Measurements from ENCODE around the gene RGS14.

RGS14 gene

DNA sequence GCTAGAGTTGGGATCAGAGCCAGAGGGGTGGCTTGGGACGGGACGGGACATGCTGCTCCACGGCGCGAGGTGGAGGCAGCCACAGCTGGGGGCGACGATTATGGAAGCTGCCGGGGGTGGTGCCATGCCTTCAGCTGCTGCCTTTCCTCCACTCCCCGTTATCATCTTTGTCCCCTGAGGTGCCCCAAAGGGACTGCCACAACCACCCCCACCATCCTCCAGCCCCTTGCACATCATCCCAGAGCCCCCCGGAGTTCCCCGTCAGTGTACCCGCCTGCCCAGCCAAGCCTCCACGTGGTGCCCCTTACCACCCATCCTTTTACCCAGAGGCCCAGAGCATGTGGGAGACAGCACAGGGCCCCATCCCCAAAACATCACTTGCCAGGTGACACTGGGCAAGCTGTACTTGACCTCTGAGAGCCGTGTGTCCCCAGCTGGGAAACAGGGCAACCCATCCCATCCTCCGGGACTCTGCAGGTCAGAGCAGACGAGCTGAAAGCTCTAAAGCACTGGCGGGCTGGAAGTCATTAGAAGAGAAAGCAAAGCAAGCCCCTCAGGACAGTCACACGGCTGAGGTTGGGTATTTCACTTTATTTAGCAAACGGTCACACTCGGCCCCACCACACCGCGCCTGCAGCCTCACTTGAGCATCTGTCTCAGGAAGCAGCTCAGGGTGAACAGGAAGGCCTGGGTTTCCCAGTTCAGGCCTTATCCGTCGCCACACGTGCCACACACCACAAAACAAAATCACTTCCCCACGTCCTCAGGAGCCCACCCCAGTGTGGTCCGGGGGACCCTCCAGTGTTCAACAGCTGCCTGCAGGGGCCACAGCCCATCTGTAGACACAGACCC lies 26.5 kb upstream of the RGS14 start:
- Histone ChIP-seq H3K4me1 (ENCODE audit: control insufficient read depth in 1 of 2, insufficient read depth in 2 of 2, low read length in 2 of 2) (no peaks in the 10 kb centered on the region), H3K4me3 (ENCODE audit: low read depth in 1 of 2, low read length in 2 of 2) (no peak overlapping the region), H3K27me3 (ENCODE audit: low read depth, low read length) (no peaks in the 10 kb centered on the region), H3K27ac (ENCODE audit: low read length) (no peak overlapping the region), H3K9me3 (ENCODE audit: control insufficient read depth in 1 of 2, low read length in 2 of 2) (no peaks in the 10 kb centered on the region), H3K36me3 (ENCODE audit: control insufficient read depth in 1 of 2, insufficient read depth in 2 of 2, low read length in 2 of 2) (peaks cover 32 to 70% of the 10 kb centered on the region in 2 donors)

DNA sequence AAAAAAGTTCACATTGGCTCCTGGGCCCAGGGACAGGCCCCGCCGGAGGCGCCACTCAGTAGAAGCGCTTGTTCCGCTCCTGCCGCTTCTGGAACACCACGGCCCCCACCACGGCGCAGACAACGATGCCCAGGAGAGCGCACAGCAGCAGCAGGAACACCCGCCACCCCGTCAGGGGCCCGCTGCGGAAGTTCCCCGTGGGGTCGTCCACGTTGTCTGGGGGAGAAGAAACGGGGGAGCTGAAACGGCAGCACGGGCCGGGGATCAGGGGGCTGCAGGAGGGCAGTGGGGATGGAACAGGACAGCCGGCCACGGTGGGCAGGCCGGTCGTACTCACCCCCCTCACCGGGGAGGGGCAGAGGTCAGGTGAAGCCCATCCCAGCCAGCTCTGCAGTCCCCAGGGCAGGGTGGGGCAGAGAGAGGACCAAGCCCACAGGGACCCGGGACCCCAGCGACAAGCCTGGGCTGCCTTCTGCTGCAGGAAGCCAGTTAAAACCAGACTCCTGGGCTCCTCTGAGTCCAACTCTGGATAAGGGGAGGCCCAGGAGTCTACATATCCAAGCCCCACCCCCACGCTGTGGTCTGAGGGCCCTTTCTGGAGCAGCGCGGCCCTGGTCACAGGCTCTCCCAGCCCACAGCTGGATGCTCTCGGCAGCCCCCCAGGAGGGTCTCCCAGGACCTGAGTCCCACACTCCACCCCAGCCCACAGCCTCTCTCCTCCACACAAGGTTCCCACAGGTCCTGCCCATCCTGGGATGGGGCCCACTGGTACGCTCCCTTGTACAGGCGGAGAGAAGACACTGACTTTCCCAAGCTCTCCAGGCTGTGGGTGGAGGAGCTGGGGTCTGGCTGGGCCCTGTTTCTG lies 25.5 kb upstream of the RGS14 start:
- Histone ChIP-seq H3K27ac (ENCODE audit: low read length) (no peak overlapping the region), H3K27me3 (ENCODE audit: low read depth, low read length) (no peaks in the 10 kb centered on the region), H3K9me3 (ENCODE audit: control insufficient read depth in 1 of 2, low read length in 2 of 2) (no peaks in the 10 kb centered on the region), H3K36me3 (ENCODE audit: control insufficient read depth in 1 of 2, insufficient read depth in 2 of 2, low read length in 2 of 2) (peaks cover 41 to 81% of the 10 kb centered on the region in 2 donors), H3K4me3 (ENCODE audit: low read depth in 1 of 2, low read length in 2 of 2) (no peak overlapping the region), H3K4me1 (ENCODE audit: control insufficient read depth in 1 of 2, insufficient read depth in 2 of 2, low read length in 2 of 2) (no peaks in the 10 kb centered on the region)

DNA sequence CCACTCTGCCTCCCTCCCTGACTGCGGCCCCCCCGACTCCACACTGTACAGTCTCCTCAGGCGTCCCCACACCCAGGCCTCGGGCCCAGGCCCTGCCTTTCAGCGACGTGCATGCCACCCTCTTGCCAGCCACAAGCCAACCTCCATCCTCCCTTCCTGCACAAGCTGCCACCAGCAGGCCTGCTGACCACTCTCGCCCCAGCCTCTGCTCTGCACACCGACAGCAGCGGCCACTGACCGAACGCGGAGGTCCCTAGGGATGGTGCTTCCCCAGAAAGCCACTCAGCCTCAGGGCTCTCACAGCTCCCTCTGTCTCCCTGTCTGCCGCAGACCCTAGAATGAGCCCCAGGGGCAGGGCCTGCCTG lies 24.8 kb upstream of the RGS14 start:
- Histone ChIP-seq H3K27ac (ENCODE audit: low read length) (no peak overlapping the region), H3K4me1 (ENCODE audit: control insufficient read depth in 1 of 2, insufficient read depth in 2 of 2, low read length in 2 of 2) (no peaks in the 10 kb centered on the region), H3K9me3 (ENCODE audit: control insufficient read depth in 1 of 2, low read length in 2 of 2) (no peaks in the 10 kb centered on the region), H3K36me3 (ENCODE audit: control insufficient read depth in 1 of 2, insufficient read depth in 2 of 2, low read length in 2 of 2) (peaks cover 46 to 83% of the 10 kb centered on the region in 2 donors), H3K4me3 (ENCODE audit: low read depth in 1 of 2, low read length in 2 of 2) (no peak overlapping the region), H3K27me3 (ENCODE audit: low read depth, low read length) (no peaks in the 10 kb centered on the region)

DNA sequence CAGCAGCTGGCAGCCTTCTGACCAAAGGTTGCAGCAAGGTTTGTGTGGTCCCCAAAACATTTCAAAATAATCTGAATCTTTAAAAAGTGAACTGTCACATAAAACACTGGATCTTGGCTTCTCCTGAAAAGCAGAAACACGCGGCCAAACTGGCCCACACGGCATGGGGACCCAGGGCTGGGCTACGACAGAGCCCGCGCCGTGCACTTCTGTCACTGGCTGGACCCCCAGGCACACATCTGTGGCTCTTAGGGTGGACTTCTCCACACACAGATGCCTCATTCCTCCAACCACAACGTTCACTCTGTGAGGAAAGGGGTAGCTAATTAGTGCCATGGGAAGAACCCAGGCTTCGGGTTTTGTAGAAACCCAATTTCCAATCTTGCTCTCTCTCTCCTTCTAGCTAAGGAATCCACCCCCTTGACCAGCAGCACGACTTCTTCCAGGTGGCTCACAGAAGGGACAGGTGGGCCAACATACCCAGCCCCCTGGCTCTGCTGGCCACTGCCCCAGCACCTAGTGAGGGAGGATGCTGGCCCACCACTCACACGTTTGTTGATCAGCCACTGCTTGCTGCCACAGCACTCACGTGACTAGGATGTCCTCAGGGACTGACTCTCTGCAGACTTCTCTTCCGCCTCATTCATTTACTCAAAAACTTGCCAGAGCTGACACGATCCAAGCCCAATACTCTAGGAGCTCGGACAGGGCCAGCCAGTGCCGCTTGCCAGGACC lies 24.1 kb upstream of the RGS14 start:
- no peaks in the 10 kb centered on the region for H3K4me1 ChIP-seq (ENCODE audit: control insufficient read depth in 1 of 2, insufficient read depth in 2 of 2, low read length in 2 of 2)
- H3K9me3 ChIP-seq (ENCODE audit: control insufficient read depth in 1 of 2, low read length in 2 of 2) = no peaks in the 10 kb centered on the region
- no peak overlapping the region for H3K4me3 ChIP-seq (ENCODE audit: low read depth in 1 of 2, low read length in 2 of 2)
- H3K36me3 ChIP-seq (ENCODE audit: control insufficient read depth in 1 of 2, insufficient read depth in 2 of 2, low read length in 2 of 2) = peaks cover 53 to 85% of the 10 kb centered on the region in 2 donors
- no peaks in the 10 kb centered on the region for H3K27me3 ChIP-seq (ENCODE audit: low read depth, low read length)
- H3K27ac ChIP-seq (ENCODE audit: low read length) = no peak overlapping the region

- H3K27me3 ChIP-seq (ENCODE audit: low read depth, low read length) = no peaks in the 10 kb centered on the region
- no peaks in the 10 kb centered on the region for H3K9me3 ChIP-seq (ENCODE audit: control insufficient read depth in 1 of 2, low read length in 2 of 2)
- no peak overlapping the region for H3K4me3 ChIP-seq (ENCODE audit: low read depth in 1 of 2, low read length in 2 of 2)
- no peaks in the 10 kb centered on the region for H3K4me1 ChIP-seq (ENCODE audit: control insufficient read depth in 1 of 2, insufficient read depth in 2 of 2, low read length in 2 of 2)
- no peak overlapping the region for H3K27ac ChIP-seq (ENCODE audit: low read length)
- peaks cover 55 to 91% of the 10 kb centered on the region in 2 donors for H3K36me3 ChIP-seq (ENCODE audit: control insufficient read depth in 1 of 2, insufficient read depth in 2 of 2, low read length in 2 of 2)
Observed at GRCh38 chr5:177334155-177334551, 23.6 kb upstream of the RGS14 start.

- Histone ChIP-seq H3K27me3 (ENCODE audit: low read depth, low read length) (no peaks in the 10 kb centered on the region), H3K27ac (ENCODE audit: low read length) (no peak overlapping the region), H3K4me1 (ENCODE audit: control insufficient read depth in 1 of 2, insufficient read depth in 2 of 2, low read length in 2 of 2) (no peaks in the 10 kb centered on the region), H3K36me3 (ENCODE audit: control insufficient read depth in 1 of 2, insufficient read depth in 2 of 2, low read length in 2 of 2) (peaks cover 48 to 91% of the 10 kb centered on the region in 2 donors), H3K4me3 (ENCODE audit: low read depth in 1 of 2, low read length in 2 of 2) (no peak overlapping the region), H3K9me3 (ENCODE audit: control insufficient read depth in 1 of 2, low read length in 2 of 2) (no peaks in the 10 kb centered on the region)
Observed at GRCh38 chr5:177334781-177335700, 22.7 kb upstream of the RGS14 start.

GRCh38 chr5:177335701-177336065 lies 22.0 kb upstream of the RGS14 start:
- no peaks in the 10 kb centered on the region for H3K9me3 ChIP-seq (ENCODE audit: control insufficient read depth in 1 of 2, low read length in 2 of 2)
- no peaks in the 10 kb centered on the region for H3K27me3 ChIP-seq (ENCODE audit: low read depth, low read length)
- H3K4me1 ChIP-seq (ENCODE audit: control insufficient read depth in 1 of 2, insufficient read depth in 2 of 2, low read length in 2 of 2) = no peaks in the 10 kb centered on the region
- peaks cover 42 to 86% of the 10 kb centered on the region in 2 donors for H3K36me3 ChIP-seq (ENCODE audit: control insufficient read depth in 1 of 2, insufficient read depth in 2 of 2, low read length in 2 of 2)
- no peak overlapping the region for H3K4me3 ChIP-seq (ENCODE audit: low read depth in 1 of 2, low read length in 2 of 2)
- no peak overlapping the region for H3K27ac ChIP-seq (ENCODE audit: low read length)

DNA sequence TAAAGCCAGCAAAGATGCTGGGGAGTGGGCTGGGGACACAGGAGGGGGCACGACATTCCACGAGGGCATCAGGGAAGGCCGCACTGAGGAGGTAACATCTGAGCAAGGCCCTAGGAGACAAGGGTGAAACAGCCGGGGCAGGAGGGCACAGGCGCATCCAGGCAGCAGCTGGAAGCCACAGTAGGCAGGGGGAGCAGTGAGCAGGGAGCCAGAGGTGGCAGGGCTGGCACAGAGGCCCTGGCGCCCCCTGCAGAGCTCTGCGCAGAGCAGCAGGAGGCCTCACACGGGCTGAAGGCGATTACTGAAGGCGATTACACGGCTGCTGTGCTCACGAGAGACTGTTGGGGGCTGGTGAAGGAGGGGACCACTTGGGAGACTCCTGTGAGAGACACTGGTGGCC lies 21.6 kb upstream of the RGS14 start:
- peaks cover 40 to 83% of the 10 kb centered on the region in 2 donors for H3K36me3 ChIP-seq (ENCODE audit: control insufficient read depth in 1 of 2, insufficient read depth in 2 of 2, low read length in 2 of 2)
- H3K27ac ChIP-seq (ENCODE audit: low read length) = no peak overlapping the region
- no peaks in the 10 kb centered on the region for H3K4me1 ChIP-seq (ENCODE audit: control insufficient read depth in 1 of 2, insufficient read depth in 2 of 2, low read length in 2 of 2)
- no peak overlapping the region for H3K4me3 ChIP-seq (ENCODE audit: low read depth in 1 of 2, low read length in 2 of 2)
- no peaks in the 10 kb centered on the region for H3K27me3 ChIP-seq (ENCODE audit: low read depth, low read length)
- no peaks in the 10 kb centered on the region for H3K9me3 ChIP-seq (ENCODE audit: control insufficient read depth in 1 of 2, low read length in 2 of 2)

- peaks cover 40 to 81% of the 10 kb centered on the region in 2 donors for H3K36me3 ChIP-seq (ENCODE audit: control insufficient read depth in 1 of 2, insufficient read depth in 2 of 2, low read length in 2 of 2)
- no peaks in the 10 kb centered on the region for H3K9me3 ChIP-seq (ENCODE audit: control insufficient read depth in 1 of 2, low read length in 2 of 2)
- H3K4me1 ChIP-seq (ENCODE audit: control insufficient read depth in 1 of 2, insufficient read depth in 2 of 2, low read length in 2 of 2) = no peaks in the 10 kb centered on the region
- H3K4me3 ChIP-seq (ENCODE audit: low read depth in 1 of 2, low read length in 2 of 2) = no peak overlapping the region
- no peak overlapping the region for H3K27ac ChIP-seq (ENCODE audit: low read length)
- no peaks in the 10 kb centered on the region for H3K27me3 ChIP-seq (ENCODE audit: low read depth, low read length)
Observed at GRCh38 chr5:177336603-177337494, 20.9 kb upstream of the RGS14 start.
